Tibial artery (tissue), 4 donors: ENCODE data around the gene CSPG5.

Source experiments
- DNase-seq, 2 donors: peaks; one replicate each; pipeline ENCODE4 v3.0.0-alpha.2; 2019
- H3K27ac ChIP-seq, 2 donors: fragments of 200-600 bp; sonication (generic) in 1 of 2; 1 replicate in 1 of 2; 2 replicates in 1 of 2; pipeline ENCODE4 v1.5.1; 2018 to 2019; ENCODE audit warnings: mild to moderate bottlenecking in 1 of 2
- H3K27me3 ChIP-seq, 2 donors: fragments of 200-600 bp; sonication (generic) in 1 of 2; one replicate each; pipeline versions ENCODE4 v1.5.1 to v1.6.0; 2016 to 2019
- H3K36me3 ChIP-seq, 3 donors: fragments of 200-600 bp; sonication (generic) in 2 of 3; one replicate each; pipeline ENCODE4 v1.5.1; 2016 to 2019; ENCODE audit warnings: mild to moderate bottlenecking in 2 of 3
- H3K4me1 ChIP-seq, 4 donors: fragments of 200-600 bp; sonication (generic) in 2 of 4; 1 replicate in 3 of 4; 2 replicates in 1 of 4; pipeline ENCODE4 v1.5.1; 2016 to 2019
- H3K4me3 ChIP-seq, 2 donors: fragments of 200-600 bp; sonication (generic) in 1 of 2; 1 replicate in 1 of 2; 2 replicates in 1 of 2; pipeline ENCODE4 v1.5.1; 2018 to 2019; ENCODE audit warnings: mild to moderate bottlenecking in 2 of 2
- H3K9me3 ChIP-seq, 3 donors: fragments of 200-600 bp; sonication (generic) in 1 of 3; one replicate each; pipeline ENCODE4 v1.5.1; 2016 to 2019
- CTCF ChIP-seq, 2 experiments: fragments of 200-600 bp in 1 of 2; fragments of 450-650 bp in 1 of 2; IDR thresholded peaks; one replicate each; pipeline ENCODE4 v1.5.1; 2017 to 2019; ENCODE audit warnings: antibody characterized with exemption in 2 of 2, mild to moderate bottlenecking in 1 of 2, moderate library complexity in 1 of 2
- intact Hi-C: fragments of 100-400 bp; cut with DNase I; formaldehyde crosslinking; loops from one replicate; pipeline ENCODE4 v1.15.0; 2023; ENCODE audit warnings: low total_unique reads

CSPG5 gene

GRCh38 chr3:47594792-47595191 is 16.1 kb upstream of the CSPG5 start:
- no peaks in the 10 kb centered on the region for H3K27me3 ChIP-seq
- H3K36me3 ChIP-seq: peaks cover 15 to 66% (median 20%) of the 10 kb centered on the region in 3 donors
- intact Hi-C loops: no loop called here
- no peaks in the 10 kb centered on the region for H3K4me1 ChIP-seq
- no peak overlapping the region for H3K27ac ChIP-seq
- H3K9me3 ChIP-seq: no peaks in the 10 kb centered on the region
- no peak for TF ChIP-seq CTCF (IDR thresholded peaks at IDR 0.05)
- no peak for DNase-seq
- no peak overlapping the region for H3K4me3 ChIP-seq

GRCh38 chr3:47592066-47592795 is 13.6 kb upstream of the CSPG5 start:
- no peak for DNase-seq
- intact Hi-C loops: no loop called here
- no peaks in the 10 kb centered on the region for H3K27me3 ChIP-seq
- H3K9me3 ChIP-seq: no peaks in the 10 kb centered on the region
- H3K4me3 ChIP-seq: no peak overlapping the region
- no peak for TF ChIP-seq CTCF (IDR thresholded peaks at IDR 0.05)
- H3K36me3 ChIP-seq: peaks cover 34 to 68% (median 43%) of the 10 kb centered on the region in 3 donors
- H3K4me1 ChIP-seq: no peaks in the 10 kb centered on the region
- H3K27ac ChIP-seq: no peak overlapping the region

GRCh38 chr3:47590216-47590615 is 11.6 kb upstream of the CSPG5 start:
- Histone ChIP-seq H3K9me3 (no peaks in the 10 kb centered on the region), H3K27me3 (no peaks in the 10 kb centered on the region), H3K27ac (no peak overlapping the region), H3K36me3 (peaks cover 34 to 78% (median 60%) of the 10 kb centered on the region in 3 donors), H3K4me3 (no peak overlapping the region), H3K4me1 (no peaks in the 10 kb centered on the region)
- intact Hi-C loops: no loop called here
- DNase-seq: no peak
- TF ChIP-seq CTCF (IDR thresholded peaks at IDR 0.05): no peak

- Histone ChIP-seq H3K4me1 (no peaks in the 10 kb centered on the region), H3K4me3 (no peak overlapping the region), H3K36me3 (peaks cover 27 to 73% (median 58%) of the 10 kb centered on the region in 3 donors), H3K27me3 (no peaks in the 10 kb centered on the region), H3K27ac (no peak overlapping the region), H3K9me3 (no peaks in the 10 kb centered on the region)
- intact Hi-C loops: no loop called here
- DNase-seq: no peak
- no peak for TF ChIP-seq CTCF (IDR thresholded peaks at IDR 0.05)
Observed at GRCh38 chr3:47588587-47588986, 9.9 kb upstream of the CSPG5 start.

- Histone ChIP-seq H3K4me3 (no peak overlapping the region), H3K36me3 (peaks cover 27 to 70% (median 58%) of the 10 kb centered on the region in 3 donors)
Observed at GRCh38 chr3:47588053-47588452, 9.4 kb upstream of the CSPG5 start.

More at GRCh38 chr3:47588053-47588452, 9.4 kb upstream of the CSPG5 start:
- intact Hi-C loops: no loop called here
- no peak for TF ChIP-seq CTCF (IDR thresholded peaks at IDR 0.05)
- H3K27me3 ChIP-seq: no peaks in the 10 kb centered on the region
- no peaks in the 10 kb centered on the region for H3K9me3 ChIP-seq
- H3K27ac ChIP-seq: no peak overlapping the region
- no peaks in the 10 kb centered on the region for H3K4me1 ChIP-seq
- no peak for DNase-seq
